Mesenchymal stem cell (in vitro differentiated cells and primary cell): ENCODE measurements around the gene MAT1A.
"Not testable (repeated sequence)": the region's sequence is repeated elsewhere in the genome, so short reads cannot be mapped to it uniquely, and the experiment has no call there.

Source experiments
- DNase-seq: peaks from one replicate; pipeline ENCODE4 v3.0.0-alpha.2; 2013
- H2AFZ ChIP-seq: one replicate; pipeline ENCODE4 v1.6.1; 2013; ENCODE audit warnings: low read depth, mild to moderate bottlenecking, control low read depth, inconsistent platforms, low read length, moderate library complexity
- H2AK5ac ChIP-seq: 2 replicates; pipeline ENCODE4 v1.6.1; 2013; ENCODE audit warnings: low read length, moderate library complexity, mild to moderate bottlenecking, inconsistent platforms; ENCODE audit not compliant: severe bottlenecking
- H2BK120ac ChIP-seq: one replicate; pipeline ENCODE4 v1.6.1; 2013; ENCODE audit warnings: low read depth, mild to moderate bottlenecking, inconsistent platforms, low read length, moderate library complexity
- H2BK12ac ChIP-seq, 2 experiments: one replicate each; pipeline ENCODE4 v1.6.1; 2013; ENCODE audit warnings: inconsistent platforms in 2 of 2, low read length in 2 of 2, mild to moderate bottlenecking in 2 of 2, moderate library complexity in 2 of 2, control low read depth in 1 of 2
- H2BK15ac ChIP-seq: one replicate; pipeline ENCODE4 v1.6.1; 2013; ENCODE audit warnings: mild to moderate bottlenecking, low read depth, inconsistent platforms; ENCODE audit not compliant: poor library complexity, severe bottlenecking
- H2BK5ac ChIP-seq: 2 replicates; pipeline ENCODE4 v1.6.1; 2013; ENCODE audit warnings: low read depth, mild to moderate bottlenecking, low read length, control low read depth, inconsistent platforms; ENCODE audit not compliant: poor library complexity, severe bottlenecking
- H3K14ac ChIP-seq, 2 experiments: one replicate each; pipeline ENCODE4 v1.6.1; 2013; ENCODE audit warnings: inconsistent platforms in 2 of 2, low read length in 2 of 2, control low read depth in 1 of 2, mild to moderate bottlenecking in 1 of 2, moderate library complexity in 1 of 2
- H3K18ac ChIP-seq, 2 experiments: one replicate each; pipeline ENCODE4 v1.6.1; 2013; ENCODE audit warnings: inconsistent platforms in 2 of 2, low read length in 2 of 2, control low read depth in 1 of 2, low read depth in 1 of 2, mild to moderate bottlenecking in 1 of 2
- H3K23ac ChIP-seq, 2 experiments: one replicate each; pipeline ENCODE4 v1.6.1; 2013; ENCODE audit warnings: inconsistent platforms in 2 of 2, low read length in 2 of 2, mild to moderate bottlenecking in 2 of 2, moderate library complexity in 2 of 2, control low read depth in 1 of 2
- H3K27ac ChIP-seq: 2 replicates; pipeline ENCODE4 v1.5.1; 2013; ENCODE audit warnings: mild to moderate bottlenecking, moderate library complexity, low read length, control low read depth, inconsistent platforms; ENCODE audit not compliant: poor library complexity, severe bottlenecking
- H3K27me3 ChIP-seq, 2 experiments: 2 replicates each; pipeline versions ENCODE4 v1.6.1 to v1.7.0; 2013; ENCODE audit warnings: low read length in 2 of 2, mild to moderate bottlenecking in 2 of 2, moderate library complexity in 2 of 2, control low read depth in 1 of 2, inconsistent platforms in 1 of 2; ENCODE audit not compliant: control insufficient read depth in 1 of 2, insufficient read depth in 1 of 2
- H3K36me3 ChIP-seq, 2 experiments: 2 replicates each; pipeline versions ENCODE4 v1.6.1 to v1.7.0; 2013; ENCODE audit warnings: low read length in 2 of 2, control low read depth in 1 of 2, inconsistent platforms in 1 of 2, low read depth in 1 of 2, mild to moderate bottlenecking in 1 of 2; ENCODE audit not compliant: insufficient read depth in 2 of 2, control insufficient read depth in 1 of 2
- H3K4ac ChIP-seq, 2 experiments: one replicate each; pipeline ENCODE4 v1.6.1; 2013; ENCODE audit warnings: inconsistent platforms in 2 of 2, low read length in 2 of 2, mild to moderate bottlenecking in 2 of 2, moderate library complexity in 2 of 2, control low read depth in 1 of 2, low read depth in 1 of 2
- H3K4me1 ChIP-seq: 2 replicates; pipeline ENCODE4 v1.6.1; 2013; ENCODE audit warnings: low read depth, low read length, control low read depth; ENCODE audit not compliant: control insufficient read depth, insufficient read depth
- H3K4me2 ChIP-seq: 2 replicates; pipeline ENCODE4 v1.6.1; 2013; ENCODE audit warnings: low read length, mild to moderate bottlenecking, inconsistent platforms; ENCODE audit not compliant: poor library complexity, severe bottlenecking
- H3K4me3 ChIP-seq, 2 experiments: 2 replicates each; pipeline versions ENCODE4 v1.5.1 to v1.7.0; 2013; ENCODE audit warnings: low read length in 2 of 2, mild to moderate bottlenecking in 2 of 2, control low read depth in 1 of 2, low read depth in 1 of 2; ENCODE audit not compliant: insufficient read depth in 1 of 2
- H3K79me1 ChIP-seq: replicated peaks from 2 replicates; pipeline ENCODE4 v1.6.1; 2013; ENCODE audit warnings: mild to moderate bottlenecking, control low read depth, low read length, inconsistent platforms; ENCODE audit not compliant: poor library complexity, severe bottlenecking
- H3K9ac ChIP-seq: 2 replicates; pipeline ENCODE4 v1.7.0; 2013; ENCODE audit warnings: mild to moderate bottlenecking, low read length, moderate library complexity
- H3K9me3 ChIP-seq: 2 replicates; pipeline ENCODE4 v1.7.0; 2013; ENCODE audit warnings: mild to moderate bottlenecking, low read length; ENCODE audit not compliant: control insufficient read depth
- H4K8ac ChIP-seq: one replicate; pipeline ENCODE4 v1.6.1; 2013; ENCODE audit warnings: inconsistent platforms, mild to moderate bottlenecking, low read length, moderate library complexity
- H4K91ac ChIP-seq: one replicate; pipeline ENCODE4 v1.6.1; 2013; ENCODE audit warnings: mild to moderate bottlenecking, low read length, inconsistent platforms
- WGBS: methylation state at CpG from one replicate; pipeline ENCODE4 v1.1.7; 2013; ENCODE audit warnings: mixed read lengths; 5-methylcytosine and 5-hydroxymethylcytosine counted together

MAT1A gene

DNA sequence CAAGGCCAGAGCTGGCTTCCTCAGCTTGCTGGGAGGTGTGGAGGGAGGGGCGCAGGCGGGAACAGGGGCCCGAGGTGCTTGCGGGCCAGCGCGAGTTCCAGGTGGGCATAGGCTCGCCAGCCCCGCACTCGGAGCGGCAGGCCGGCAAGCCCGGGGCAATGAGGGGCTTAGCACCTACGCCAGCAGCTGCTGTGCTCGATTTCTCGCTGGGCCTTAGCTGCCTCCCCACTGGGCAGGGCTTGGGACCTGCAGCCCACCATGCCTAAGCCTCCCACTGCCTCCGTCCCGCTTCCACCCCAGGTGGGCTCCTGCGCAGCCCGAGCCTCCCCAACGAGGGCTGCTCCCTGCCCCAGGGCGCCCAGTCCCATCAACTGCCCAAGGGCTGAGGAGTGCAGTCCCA, 25.9 kb upstream of the MAT1A start:
- Histone ChIP-seq H3K4me1 (no peaks in the 10 kb centered on the region), H3K18ac (no peak overlapping the region), H2BK12ac (no peak overlapping the region), H3K36me3 (no peaks in the 10 kb centered on the region), H3K4me2 (no peak overlapping the region), H2AK5ac (no peak overlapping the region), H4K91ac (no peak overlapping the region), H3K9me3 (peaks cover 5% of the 10 kb centered on the region), H3K4me3 (no peak overlapping the region), H3K27ac (no peak overlapping the region), H4K8ac (no peak overlapping the region), H3K23ac (no peak overlapping the region), H3K9ac (no peak overlapping the region), H3K27me3 (peaks cover 5% of the 10 kb centered on the region in 2 experiments), H3K4ac (no peak overlapping the region), H3K79me1 (no peaks in the 10 kb centered on the region), H2BK5ac (no peak overlapping the region), H2AFZ (no peak overlapping the region), H2BK120ac (no peak overlapping the region), H2BK15ac (no peak overlapping the region), H3K14ac (no peak overlapping the region)
- DNase-seq: no peak
- 91% methylated on average over 20 of the region's 21 CpGs for WGBS

GRCh38 chr10:80313523-80313922, 24.1 kb upstream of the MAT1A start:
- Histone ChIP-seq H3K4me3 (no peak overlapping the region), H3K4me1 (no peaks in the 10 kb centered on the region), H2BK15ac (no peak overlapping the region), H2BK120ac (no peak overlapping the region), H2BK5ac (no peak overlapping the region), H2AK5ac (no peak overlapping the region), H2BK12ac (no peak overlapping the region), H3K27me3 (no peaks in the 10 kb centered on the region), H3K14ac (no peak overlapping the region), H4K91ac (no peak overlapping the region), H4K8ac (no peak overlapping the region), H3K4me2 (no peak overlapping the region), H3K9me3 (peaks cover 5% of the 10 kb centered on the region), H3K18ac (no peak overlapping the region), H3K23ac (no peak overlapping the region), H3K27ac (no peak overlapping the region), H3K9ac (no peak overlapping the region), H2AFZ (no peak overlapping the region), H3K36me3 (no peaks in the 10 kb centered on the region), H3K4ac (no peak overlapping the region), H3K79me1 (no peaks in the 10 kb centered on the region)
- no peak for DNase-seq
- WGBS: 82% methylated on average over 5 of the region's 5 CpGs

DNA sequence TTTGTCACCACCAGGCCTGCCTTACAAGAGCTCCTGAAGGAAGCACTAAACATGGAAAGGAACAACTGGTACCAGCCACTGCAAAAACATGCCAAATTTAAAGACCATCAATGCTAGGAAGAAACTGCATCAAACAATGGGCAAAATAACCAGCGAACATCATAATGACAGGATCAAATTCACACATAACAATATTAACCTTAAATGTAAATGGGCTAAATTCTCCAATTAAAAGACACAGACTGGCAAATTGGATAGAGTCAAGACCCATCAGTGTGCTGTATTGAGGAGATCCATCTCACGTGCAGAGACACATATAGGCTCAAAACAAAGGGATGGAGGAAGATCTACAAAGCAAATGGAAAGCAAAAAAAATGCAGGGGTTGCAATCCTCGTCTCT, 16.5 kb upstream of the MAT1A start:
- not testable (repeated sequence) for H4K8ac ChIP-seq, H3K18ac ChIP-seq, H3K4me1 ChIP-seq, H3K27ac ChIP-seq, H2BK12ac ChIP-seq, H4K91ac ChIP-seq, H3K9ac ChIP-seq, H3K14ac ChIP-seq, DNase-seq, H2BK5ac ChIP-seq, H2AK5ac ChIP-seq, H2AFZ ChIP-seq, H3K4ac ChIP-seq, H2BK15ac ChIP-seq, H3K9me3 ChIP-seq, H3K23ac ChIP-seq, H3K4me3 ChIP-seq, H3K27me3 ChIP-seq, H3K4me2 ChIP-seq, H2BK120ac ChIP-seq, H3K79me1 ChIP-seq, H3K36me3 ChIP-seq
- 86% methylated on average over 1 of the region's 3 CpGs for WGBS

DNA sequence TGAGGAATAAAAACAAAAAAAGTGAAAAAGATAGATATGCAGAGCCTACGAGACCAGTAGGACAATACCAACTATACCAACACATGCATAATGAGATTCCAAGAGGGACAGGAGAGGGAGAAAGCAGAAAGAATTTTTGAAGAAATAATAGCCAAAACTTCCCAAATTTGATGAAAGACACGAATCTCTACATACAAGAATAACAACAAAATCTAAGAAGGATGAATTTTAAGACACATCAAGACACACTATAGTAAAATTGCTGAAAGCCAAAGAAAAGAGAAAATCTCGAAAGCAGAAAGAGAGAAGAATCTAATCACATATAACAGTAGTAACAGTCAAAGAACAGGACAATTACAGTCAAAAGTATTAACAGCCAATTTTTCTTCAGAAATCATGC, 7.5 kb upstream of the MAT1A start:
- WGBS: no CpG with 5 or more reads among the region's 3 CpGs
- DNase-seq: no peak
- no peak overlapping the region for H3K9ac ChIP-seq
- no peaks in the 10 kb centered on the region for H3K4me1 ChIP-seq
- H3K9me3 ChIP-seq: peaks cover 48% of the 10 kb centered on the region
- H2BK12ac ChIP-seq: no peak overlapping the region
- no peak overlapping the region for H2BK120ac ChIP-seq
- H3K18ac ChIP-seq: no peak overlapping the region
- H3K27me3 ChIP-seq: peaks cover 0 to 15% of the 10 kb centered on the region in 2 experiments
- H4K8ac ChIP-seq: no peak overlapping the region
- no peak overlapping the region for H3K14ac ChIP-seq
- H3K4me3 ChIP-seq: no peak overlapping the region
- H3K4ac ChIP-seq: no peak overlapping the region
- H2BK5ac ChIP-seq: no peak overlapping the region
- H2BK15ac ChIP-seq: no peak overlapping the region
- H3K23ac ChIP-seq: no peak overlapping the region
- H3K27ac ChIP-seq: no peak overlapping the region
- no peak overlapping the region for H2AK5ac ChIP-seq
- no peak overlapping the region for H2AFZ ChIP-seq
- H4K91ac ChIP-seq: no peak overlapping the region
- no peaks in the 10 kb centered on the region for H3K79me1 ChIP-seq
- no peaks in the 10 kb centered on the region for H3K36me3 ChIP-seq
- no peak overlapping the region for H3K4me2 ChIP-seq
